ENCODE measurements around the gene HJV.

DNA sequence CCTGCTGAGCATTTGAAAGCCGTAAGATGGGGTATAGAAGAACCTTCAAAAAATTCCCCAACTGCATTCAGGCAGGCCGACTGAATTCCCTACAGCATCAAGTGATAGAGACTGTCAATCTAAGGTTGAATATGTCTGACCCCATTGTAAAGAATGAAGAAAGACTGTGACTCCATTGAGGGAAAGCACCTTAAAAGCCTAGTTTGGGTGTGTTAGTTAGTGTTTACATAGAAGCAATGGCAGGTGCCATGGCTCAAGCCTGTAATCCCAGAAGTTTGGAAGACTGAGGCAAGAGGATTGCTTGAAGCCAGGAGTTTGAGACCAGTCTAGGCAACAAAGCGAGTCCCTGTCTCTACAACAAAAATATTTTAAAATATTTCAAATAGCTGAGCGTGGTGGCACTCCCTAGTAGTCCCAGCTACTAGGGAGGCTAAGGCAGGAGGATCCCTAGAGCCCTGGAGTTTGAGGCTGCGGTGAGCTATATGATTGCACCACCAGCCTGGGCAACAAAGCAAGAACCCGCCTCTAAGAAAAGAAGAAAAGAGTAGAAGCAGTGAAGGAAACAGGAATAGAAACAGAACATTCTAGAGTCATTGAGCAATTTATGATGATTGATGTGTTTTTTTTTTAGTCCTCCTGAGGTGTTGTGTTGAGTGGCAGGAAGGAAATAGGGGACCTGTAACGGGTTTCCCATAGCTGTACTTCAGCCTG lies 41.6 kb downstream of the HJV start:
- TF ChIP-seq POLR2A (IDR thresholded peaks at IDR 0.05; ENCODE audit: low read depth), result no peak
- no peak for TF ChIP-seq EP300 (IDR thresholded peaks at IDR 0.05)
